GM12865 (cell line): ENCODE measurements around the gene EFCAB12.

ENCODE experiments used
- DNase-seq: peaks from one replicate; pipeline ENCODE4 v3.0.0; 2010; ENCODE audit warnings: low read depth
- H3K4me3 ChIP-seq: 2 replicates; pipeline ENCODE4 v1.5.1; 2011; ENCODE audit warnings: mild to moderate bottlenecking, low read depth, low read length, control low read depth
- CTCF ChIP-seq: IDR thresholded peaks from 2 replicates; pipeline ENCODE4 v1.5.1; 2011; ENCODE audit warnings: low read length, control low read depth, low read depth, inconsistent platforms; ENCODE audit not compliant: insufficient read depth; ENCODE audit errors: missing control alignments

Gene EFCAB12

GRCh38 chr3:129432671-129433070, 4.2 kb upstream of the EFCAB12 start:
- H3K4me3 ChIP-seq, result no peak overlapping the region
- DNase-seq, result no peak
- TF ChIP-seq CTCF, result no peak

GRCh38 chr3:129432036-129432435, 3.6 kb upstream of the EFCAB12 start:
- TF ChIP-seq CTCF, result no peak
- DNase-seq, result no peak
- H3K4me3 ChIP-seq, result no peak overlapping the region

GRCh38 chr3:129429602-129430001, 1.2 kb upstream of the EFCAB12 start:
- TF ChIP-seq CTCF, result no peak
- no peak overlapping the region for H3K4me3 ChIP-seq
- DNase-seq, result no peak

GRCh38 chr3:129429080-129429451, 630 bp upstream of the EFCAB12 start:
- no peak for TF ChIP-seq CTCF
- H3K4me3 ChIP-seq, result no peak overlapping the region
- DNase-seq, result no peak

- no peak overlapping the region for H3K4me3 ChIP-seq
- no peak for DNase-seq
- TF ChIP-seq CTCF, result no peak
Measured at GRCh38 chr3:129428007-129428375, 445 bp downstream of the EFCAB12 start.

- DNase-seq, result no peak
- no peak for TF ChIP-seq CTCF
- no peak overlapping the region for H3K4me3 ChIP-seq
Measured at GRCh38 chr3:129425619-129426018, 2.8 kb downstream of the EFCAB12 start.

GRCh38 chr3:129425213-129425612, 3.2 kb downstream of the EFCAB12 start:
- TF ChIP-seq CTCF, result no peak
- no peak for DNase-seq
- no peak overlapping the region for H3K4me3 ChIP-seq
